Thymus (tissue), 14 donors: ENCODE data around the gene HIVEP3. TPM values are rescaled to one million over a fixed set of nuclear protein-coding genes. Genes with fewer than 3 reads are reported as not detected.

Experiments used
- DNase-seq, 9 donors: peaks; one replicate each; pipeline ENCODE4 v3.0.0-alpha.2; 2013; ENCODE audit warnings: low spot score in 9 of 9, low read depth in 6 of 9, missing footprints in 1 of 9
- H3K27ac ChIP-seq, 2 donors: one replicate each; pipeline ENCODE4 v1.5.1; 2013; ENCODE audit warnings: control low read depth in 1 of 2, low read depth in 1 of 2, low read length in 1 of 2, mild to moderate bottlenecking in 1 of 2, moderate library complexity in 1 of 2
- H3K27me3 ChIP-seq, 2 donors: one replicate each; pipeline ENCODE4 v1.5.1; 2013; ENCODE audit warnings: low read length in 1 of 2; ENCODE audit not compliant: control insufficient read depth in 2 of 2, insufficient read depth in 1 of 2
- H3K36me3 ChIP-seq, 2 donors: one replicate each; pipeline ENCODE4 v1.5.1; 2013; ENCODE audit warnings: low read length in 1 of 2, mild to moderate bottlenecking in 1 of 2, moderate library complexity in 1 of 2; ENCODE audit not compliant: control insufficient read depth in 2 of 2, insufficient read depth in 2 of 2
- H3K4me1 ChIP-seq, 2 donors: one replicate each; pipeline ENCODE4 v1.5.1; 2013; ENCODE audit warnings: low read length in 2 of 2; ENCODE audit not compliant: control insufficient read depth in 2 of 2, insufficient read depth in 2 of 2
- H3K4me3 ChIP-seq, 2 donors: one replicate each; pipeline ENCODE4 v1.5.1; 2013; ENCODE audit warnings: low read length in 2 of 2, control low read depth in 1 of 2, mild to moderate bottlenecking in 1 of 2
- H3K9me3 ChIP-seq, 2 donors: one replicate each; pipeline ENCODE4 v1.5.1; 2013; ENCODE audit warnings: low read length in 1 of 2, mild to moderate bottlenecking in 1 of 2; ENCODE audit not compliant: control insufficient read depth in 2 of 2, insufficient read depth in 1 of 2
- WGBS: extraction: QIAGEN DNeasy Blood & Tissue Kit; methylation state at CpG from one replicate; pipeline ENCODE4 v1.1.7; 2013; 5-methylcytosine and 5-hydroxymethylcytosine counted together
- long read RNA-seq, 10 donors: transcript quantifications; one replicate each; lab custom pipeline, GENCODE V29; 2026
- polyA plus RNA-seq: library from polyadenylated mRNA; stranded (reverse); fragments of 200-250 nt; gene quantifications from one replicate; pipeline ENCODE4 v1.2.3, GENCODE V29; 2013
- total RNA-seq: library from RNA; stranded (reverse); fragments of 120-200 nt; gene quantifications from one replicate; pipeline ENCODE4 v1.2.4, GENCODE V29; 2013
- donor health status: healthy.

Gene HIVEP3
- 6.7 TPM for total RNA-seq
- 12.1 TPM for polyA plus RNA-seq
- long read RNA-seq, donor 1 = 0 reads
- long read RNA-seq, donor 2, partial matches to known transcripts = 10 of 17 reads
- long read RNA-seq, donor 2, other reads (novel, unspliced or antisense) = 0 of 17 reads
- long read RNA-seq, donor 3, partial matches to known transcripts = 0 of 1 reads
- long read RNA-seq, donor 3, other reads (novel, unspliced or antisense) = 0 of 1 reads
- long read RNA-seq, donor 4, partial matches to known transcripts = 0 of 2 reads
- long read RNA-seq, donor 4, other reads (novel, unspliced or antisense) = 0 of 2 reads
- long read RNA-seq, donor 5, partial matches to known transcripts = 0 of 4 reads
- long read RNA-seq, donor 5, other reads (novel, unspliced or antisense) = 0 of 4 reads
- long read RNA-seq, donor 6 = 0 reads
- long read RNA-seq, donor 7 = 0 reads
- long read RNA-seq, donor 8, partial matches to known transcripts = 0 of 1 reads
- long read RNA-seq, donor 8, other reads (novel, unspliced or antisense) = 0 of 1 reads
- long read RNA-seq, donor 9 = 0 reads
- long read RNA-seq, donor 10, partial matches to known transcripts = 14 of 14 reads
- long read RNA-seq, donor 10, other reads (novel, unspliced or antisense) = 0 of 14 reads

DNA sequence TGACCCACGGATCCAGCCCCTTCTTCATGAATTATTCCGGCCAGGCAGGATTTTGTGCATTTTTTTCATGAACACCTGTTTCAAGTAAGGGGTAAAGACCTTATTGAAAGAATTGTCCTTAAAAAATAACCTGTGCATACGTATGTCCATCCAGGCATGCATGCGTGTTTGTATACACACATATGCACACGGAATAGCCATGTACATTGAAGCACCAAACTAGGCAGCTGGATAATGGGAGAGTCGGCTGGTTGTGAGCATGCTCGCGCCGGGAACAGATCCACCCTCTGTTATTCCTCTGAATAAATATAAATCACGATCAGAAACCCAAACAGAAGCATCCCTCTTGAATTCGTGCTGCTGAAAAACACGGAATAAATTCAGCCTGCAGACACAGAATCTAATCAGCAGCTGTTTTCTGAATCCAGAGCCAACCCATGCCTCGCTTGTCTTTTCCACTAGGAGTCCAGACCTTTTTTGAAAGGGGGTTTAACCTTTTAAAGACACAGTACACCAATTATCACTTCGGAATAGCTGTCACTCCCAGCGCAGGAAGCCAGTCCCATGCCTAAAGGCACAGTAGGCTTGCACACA, at the start of gene HIVEP3:
Gene HIVEP3 (minus strand): TSS at position 473 of the 594 bp plus-strand sequence.
- Histone ChIP-seq H3K27ac (peak within 1 kb of the TSS; percentile 71 to 89), H3K4me1 (peaks cover 41 to 59% of the 10 kb centered on the region in 2 donors), H3K27me3 (no peaks in the 10 kb centered on the region), H3K9me3 (no peaks in the 10 kb centered on the region), H3K4me3 (peak within 1 kb of the TSS; percentile 56 to 60), H3K36me3 (no peaks in the 10 kb centered on the region)
- WGBS = 18% methylated on average over 15 of the region's 15 CpGs
- DNase-seq = no peak

DNA sequence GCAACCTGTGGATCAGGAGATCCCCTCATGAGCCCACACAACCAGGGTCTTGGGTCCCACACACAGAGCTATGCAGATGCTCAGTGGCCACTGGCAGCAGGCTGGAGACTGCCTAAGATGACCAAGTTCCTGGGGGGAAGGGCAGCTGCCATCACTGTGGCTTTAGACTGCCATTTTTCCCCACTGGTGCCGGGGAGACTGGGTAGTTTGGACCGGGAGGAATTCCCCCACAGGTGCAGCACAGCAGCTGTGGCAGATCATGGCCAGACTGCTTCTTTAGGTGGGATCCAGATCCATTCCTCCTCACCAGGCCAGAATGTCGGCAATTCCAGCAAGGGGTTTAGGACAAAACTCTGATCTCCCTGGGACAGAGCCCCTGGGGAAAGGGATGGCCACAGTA, 45.7 kb upstream of the HIVEP3 start:
- Histone ChIP-seq H3K4me3 (no peak overlapping the region), H3K36me3 (no peaks in the 10 kb centered on the region), H3K27me3 (no peaks in the 10 kb centered on the region), H3K9me3 (no peaks in the 10 kb centered on the region), H3K27ac (no peak overlapping the region), H3K4me1 (no peaks in the 10 kb centered on the region)
- 97% methylated on average over 3 of the region's 3 CpGs for WGBS
- DNase-seq = no peak

DNA sequence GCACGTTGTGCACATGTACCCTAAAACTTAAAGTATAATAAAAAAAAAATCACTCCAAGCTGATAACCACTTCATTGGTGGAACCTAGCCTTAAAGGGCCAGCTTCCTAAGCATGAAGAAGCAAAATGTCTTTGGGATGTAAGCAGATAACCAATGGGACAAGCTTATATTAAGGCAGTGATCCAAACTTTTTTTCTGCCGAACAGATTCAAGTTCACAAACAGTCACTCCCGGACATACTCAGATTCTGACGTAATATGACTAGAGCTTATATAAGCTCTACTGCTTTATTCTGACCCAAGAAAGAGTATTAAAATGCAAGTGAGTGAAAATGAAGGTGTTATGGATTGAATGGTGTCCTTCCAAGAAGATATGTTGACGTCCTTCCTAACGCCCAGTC, 44.9 kb upstream of the HIVEP3 start:
- Histone ChIP-seq H3K27ac (no peak overlapping the region), H3K4me3 (no peak overlapping the region), H3K36me3 (no peaks in the 10 kb centered on the region), H3K9me3 (no peaks in the 10 kb centered on the region), H3K27me3 (no peaks in the 10 kb centered on the region), H3K4me1 (no peaks in the 10 kb centered on the region)
- WGBS = 98% methylated on average over 6 of the region's 6 CpGs
- DNase-seq = no peak

DNA sequence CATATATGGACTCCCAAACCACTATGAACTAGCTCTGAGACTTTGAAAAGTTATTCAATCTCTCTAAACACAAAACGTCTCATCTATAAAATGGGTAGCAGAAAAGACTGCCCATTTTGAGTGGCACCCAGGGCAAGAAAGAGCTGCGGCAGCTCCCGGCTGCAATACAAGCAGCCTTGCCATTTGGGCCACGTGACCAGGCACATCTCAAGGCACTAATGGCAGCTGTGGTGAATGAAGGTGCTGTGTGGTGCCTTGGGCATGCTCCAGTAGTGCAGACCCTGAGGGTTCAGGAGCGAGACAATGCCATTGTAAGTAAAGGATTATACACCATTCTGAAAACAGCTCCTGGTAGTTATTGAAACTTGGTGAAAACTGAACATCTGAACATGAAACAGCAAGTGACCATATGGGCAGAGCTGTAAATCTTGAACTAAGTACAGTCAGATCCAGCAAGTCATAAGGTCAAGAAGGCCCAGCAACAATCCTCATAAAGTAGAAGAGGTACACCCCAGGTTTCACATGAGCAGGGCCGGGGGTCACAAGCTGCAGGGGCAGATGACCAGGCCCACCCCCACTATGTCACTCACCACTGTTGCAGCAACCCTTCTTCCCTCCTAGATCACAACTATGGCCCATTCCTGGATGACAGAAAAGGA, 39.4 kb upstream of the HIVEP3 start:
- H3K4me1 ChIP-seq = no peaks in the 10 kb centered on the region
- no peak overlapping the region for H3K4me3 ChIP-seq
- no peak for DNase-seq
- no peaks in the 10 kb centered on the region for H3K27me3 ChIP-seq
- no peak overlapping the region for H3K27ac ChIP-seq
- 90% methylated on average over 6 of the region's 6 CpGs for WGBS
- H3K9me3 ChIP-seq = no peaks in the 10 kb centered on the region
- H3K36me3 ChIP-seq = no peaks in the 10 kb centered on the region

- no peaks in the 10 kb centered on the region for H3K27me3 ChIP-seq
- H3K4me3 ChIP-seq = no peak overlapping the region
- H3K36me3 ChIP-seq = no peaks in the 10 kb centered on the region
- WGBS = 99% methylated on average over 3 of the region's 3 CpGs
- no peaks in the 10 kb centered on the region for H3K9me3 ChIP-seq
- DNase-seq = no peak
- H3K4me1 ChIP-seq = no peaks in the 10 kb centered on the region
- no peak overlapping the region for H3K27ac ChIP-seq
These were observed 38.8 kb upstream of the HIVEP3 start for GRCh38 chr1:41957568-41957967.

- Histone ChIP-seq H3K27ac (no peak overlapping the region), H3K4me3 (no peak overlapping the region), H3K36me3 (no peaks in the 10 kb centered on the region), H3K4me1 (no peaks in the 10 kb centered on the region), H3K9me3 (no peaks in the 10 kb centered on the region), H3K27me3 (no peaks in the 10 kb centered on the region)
- 65% methylated on average over 9 of the region's 9 CpGs for WGBS
- peak in 1 of 9 donors; percentile 20 for DNase-seq
These were observed 36.9 kb upstream of the HIVEP3 start for GRCh38 chr1:41955461-41956159.

- no peaks in the 10 kb centered on the region for H3K36me3 ChIP-seq
- WGBS = 97% methylated on average over 6 of the region's 6 CpGs
- no peak for DNase-seq
- peaks cover 0 to 4% of the 10 kb centered on the region in 2 donors for H3K9me3 ChIP-seq
- no peaks in the 10 kb centered on the region for H3K4me1 ChIP-seq
- H3K27me3 ChIP-seq = no peaks in the 10 kb centered on the region
- no peak overlapping the region for H3K27ac ChIP-seq
- H3K4me3 ChIP-seq = no peak overlapping the region
These were observed 35.8 kb upstream of the HIVEP3 start for GRCh38 chr1:41954533-41954944.

- Histone ChIP-seq H3K4me3 (no peak overlapping the region), H3K27me3 (no peaks in the 10 kb centered on the region), H3K36me3 (no peaks in the 10 kb centered on the region), H3K27ac (no peak overlapping the region), H3K9me3 (peaks cover 0 to 4% of the 10 kb centered on the region in 2 donors), H3K4me1 (no peaks in the 10 kb centered on the region)
- no peak for DNase-seq
- WGBS = 99% methylated on average over 1 of the region's 1 CpG
These were observed 34.6 kb upstream of the HIVEP3 start for GRCh38 chr1:41953291-41953690.
